Measurements from ENCODE around the gene RGL1.

- TF ChIP-seq YY1 (IDR thresholded peaks at IDR 0.05; ENCODE audit: insufficient read depth, insufficient read length) (no peak), SUZ12 (IDR thresholded peaks at IDR 0.05; ENCODE audit: extremely low read depth, insufficient read depth, insufficient read length) (no peak), ZNF274 (IDR thresholded peaks at IDR 0.05; ENCODE audit: low read depth, low read length) (no peak)
Observed at GRCh38 chr1:183859119-183859518, 54.2 kb downstream of the RGL1 start.
